ENCODE measurements around the gene ETDA.
"Not testable (repeated sequence)": the region's sequence is repeated elsewhere in the genome, so short reads cannot be mapped to it uniquely, and the experiment has no call there.

Gene ETDA

GRCh38 chrX:135252011-135252518, at the start of gene ETDA:
Gene ETDA (plus strand): TSS chrX:135252061. CDS start chrX:135253277, 1,216 bp downstream.
- H3K4me3 ChIP-seq (ENCODE audit: low read depth, low read length): not testable (repeated sequence)

DNA sequence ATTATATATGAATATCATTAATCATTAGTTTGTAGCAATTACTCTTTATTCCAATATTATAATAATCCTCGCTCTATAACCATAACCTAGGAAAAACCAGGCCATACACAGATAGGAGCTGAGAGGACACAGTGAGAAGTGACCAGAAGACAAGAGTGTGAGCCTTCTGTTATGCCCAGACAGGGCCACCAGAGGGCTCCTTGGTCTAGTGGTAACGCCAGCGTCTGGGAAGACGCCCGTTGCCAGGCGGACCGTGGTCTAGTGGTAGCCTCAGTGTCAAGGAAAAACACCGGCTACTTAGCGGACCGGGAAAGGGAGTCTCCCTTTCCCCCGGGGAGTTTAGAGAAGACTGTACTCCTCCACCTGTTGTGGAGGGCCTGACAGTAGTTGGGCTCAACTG, 45.4 kb upstream of the ETDA start:
- TF ChIP-seq, protein P1, sequence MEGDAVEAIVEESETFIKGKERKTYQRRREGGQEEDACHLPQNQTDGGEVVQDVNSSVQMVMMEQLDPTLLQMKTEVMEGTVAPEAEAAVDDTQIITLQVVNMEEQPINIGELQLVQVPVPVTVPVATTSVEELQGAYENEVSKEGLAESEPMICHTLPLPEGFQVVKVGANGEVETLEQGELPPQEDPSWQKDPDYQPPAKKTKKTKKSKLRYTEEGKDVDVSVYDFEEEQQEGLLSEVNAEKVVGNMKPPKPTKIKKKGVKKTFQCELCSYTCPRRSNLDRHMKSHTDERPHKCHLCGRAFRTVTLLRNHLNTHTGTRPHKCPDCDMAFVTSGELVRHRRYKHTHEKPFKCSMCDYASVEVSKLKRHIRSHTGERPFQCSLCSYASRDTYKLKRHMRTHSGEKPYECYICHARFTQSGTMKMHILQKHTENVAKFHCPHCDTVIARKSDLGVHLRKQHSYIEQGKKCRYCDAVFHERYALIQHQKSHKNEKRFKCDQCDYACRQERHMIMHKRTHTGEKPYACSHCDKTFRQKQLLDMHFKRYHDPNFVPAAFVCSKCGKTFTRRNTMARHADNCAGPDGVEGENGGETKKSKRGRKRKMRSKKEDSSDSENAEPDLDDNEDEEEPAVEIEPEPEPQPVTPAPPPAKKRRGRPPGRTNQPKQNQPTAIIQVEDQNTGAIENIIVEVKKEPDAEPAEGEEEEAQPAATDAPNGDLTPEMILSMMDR (IDR thresholded peaks at IDR 0.05; ENCODE audit: borderline replicate concordance, insufficient read depth, low read depth, low read length): peak; percentile 37
- H3K4me3 ChIP-seq (ENCODE audit: low read depth, low read length): not testable (repeated sequence)

GRCh38 chrX:135213200-135213844, 38.5 kb upstream of the ETDA start:
- no peak overlapping the region for H3K4me3 ChIP-seq (ENCODE audit: low read depth, low read length)
- TF ChIP-seq, protein P1 (IDR thresholded peaks at IDR 0.05; ENCODE audit: borderline replicate concordance, insufficient read depth, low read depth, low read length): no peak

DNA sequence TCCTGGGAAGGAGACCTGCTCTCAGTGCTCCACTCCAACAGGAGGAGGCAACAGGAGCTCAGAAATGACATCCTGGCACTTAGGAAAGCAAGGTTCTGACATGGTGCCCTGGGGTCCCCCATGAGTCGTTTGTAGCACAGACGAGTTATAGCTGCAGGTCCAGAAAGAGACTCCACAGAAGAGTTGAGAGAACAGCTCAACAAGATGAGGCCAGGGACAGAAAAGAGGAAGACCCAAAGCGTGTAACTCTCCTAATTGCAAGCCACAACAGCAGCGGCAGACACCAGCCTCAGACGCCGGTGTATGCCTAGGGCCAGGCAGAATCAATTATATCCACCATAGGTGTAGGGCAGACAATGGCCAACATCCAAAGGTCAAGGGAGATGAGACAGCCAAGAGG, 5.9 kb upstream of the ETDA start:
- not testable (repeated sequence) for H3K4me3 ChIP-seq (ENCODE audit: low read depth, low read length)

GRCh38 chrX:135256087-135256684, 4.3 kb downstream of the ETDA start:
- H3K4me3 ChIP-seq (ENCODE audit: low read depth, low read length): not testable (repeated sequence)

DNA sequence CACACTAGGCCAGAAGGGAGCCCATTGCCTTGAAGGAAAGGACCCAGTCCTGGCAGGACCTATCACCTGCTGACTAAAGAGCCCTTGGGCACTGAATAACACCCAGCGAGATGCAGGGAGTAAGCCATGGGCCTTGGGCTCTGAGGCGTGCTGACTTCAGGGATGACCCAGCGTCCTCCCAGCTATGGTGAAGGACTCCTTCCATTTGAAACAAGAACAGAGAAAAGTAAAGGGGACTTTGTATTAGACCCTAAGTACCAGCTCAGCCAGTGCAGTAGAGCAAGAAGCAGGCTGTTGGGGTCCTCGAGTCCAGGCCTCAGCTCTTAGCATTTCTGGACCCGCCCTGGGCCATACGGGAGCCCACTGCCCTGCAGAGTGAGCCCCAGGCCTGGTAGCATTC, 5.1 kb downstream of the ETDA start:
- TF ChIP-seq, protein P1 (IDR thresholded peaks at IDR 0.05; ENCODE audit: borderline replicate concordance, insufficient read depth, low read depth, low read length): no peak
- H3K4me3 ChIP-seq (ENCODE audit: low read depth, low read length): no peak overlapping the region

DNA sequence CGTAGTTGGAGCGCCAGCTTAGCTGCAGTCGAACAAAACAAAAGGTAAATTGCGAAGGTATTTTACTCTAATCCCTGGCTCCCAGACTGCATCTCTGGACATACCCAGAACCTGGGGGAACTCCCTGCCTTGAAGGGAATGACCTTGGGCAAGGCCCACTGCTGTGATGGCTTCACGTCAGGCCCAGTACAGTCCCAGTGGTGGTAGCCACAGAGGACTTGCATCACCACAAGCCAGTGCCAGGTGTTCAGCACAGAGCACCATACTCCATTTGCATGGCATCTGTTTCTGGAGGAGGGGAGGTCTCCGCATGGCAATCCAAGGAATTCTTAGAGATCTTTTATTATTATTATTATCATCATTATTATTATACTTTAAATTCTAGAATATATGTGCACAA, 5.6 kb downstream of the ETDA start:
- H3K4me3 ChIP-seq (ENCODE audit: low read depth, low read length): no peak overlapping the region
- TF ChIP-seq, protein P1 (IDR thresholded peaks at IDR 0.05; ENCODE audit: borderline replicate concordance, insufficient read depth, low read depth, low read length): no peak

- H3K4me3 ChIP-seq (ENCODE audit: low read depth, low read length): not testable (repeated sequence)
Measured at GRCh38 chrX:135260976-135261375, 9.1 kb downstream of the ETDA start.

- not testable (repeated sequence) for H3K4me3 ChIP-seq (ENCODE audit: low read depth, low read length)
Measured at GRCh38 chrX:135263376-135263775, 11.5 kb downstream of the ETDA start.

GRCh38 chrX:135264206-135264605, 12.3 kb downstream of the ETDA start:
- TF ChIP-seq, protein P1 (IDR thresholded peaks at IDR 0.05; ENCODE audit: borderline replicate concordance, insufficient read depth, low read depth, low read length): no peak
- no peak overlapping the region for H3K4me3 ChIP-seq (ENCODE audit: low read depth, low read length)
